HG03108 (cell line): Measurements from ENCODE around the gene STEAP3.

ENCODE experiments used
- ATAC-seq: cut with Tn5 transposase; IDR thresholded peaks from one replicate; pipeline ENCODE4 v1.9.1; 2021; ENCODE audit warnings: moderate library complexity; ENCODE audit not compliant: unreplicated experiment

Gene STEAP3

DNA sequence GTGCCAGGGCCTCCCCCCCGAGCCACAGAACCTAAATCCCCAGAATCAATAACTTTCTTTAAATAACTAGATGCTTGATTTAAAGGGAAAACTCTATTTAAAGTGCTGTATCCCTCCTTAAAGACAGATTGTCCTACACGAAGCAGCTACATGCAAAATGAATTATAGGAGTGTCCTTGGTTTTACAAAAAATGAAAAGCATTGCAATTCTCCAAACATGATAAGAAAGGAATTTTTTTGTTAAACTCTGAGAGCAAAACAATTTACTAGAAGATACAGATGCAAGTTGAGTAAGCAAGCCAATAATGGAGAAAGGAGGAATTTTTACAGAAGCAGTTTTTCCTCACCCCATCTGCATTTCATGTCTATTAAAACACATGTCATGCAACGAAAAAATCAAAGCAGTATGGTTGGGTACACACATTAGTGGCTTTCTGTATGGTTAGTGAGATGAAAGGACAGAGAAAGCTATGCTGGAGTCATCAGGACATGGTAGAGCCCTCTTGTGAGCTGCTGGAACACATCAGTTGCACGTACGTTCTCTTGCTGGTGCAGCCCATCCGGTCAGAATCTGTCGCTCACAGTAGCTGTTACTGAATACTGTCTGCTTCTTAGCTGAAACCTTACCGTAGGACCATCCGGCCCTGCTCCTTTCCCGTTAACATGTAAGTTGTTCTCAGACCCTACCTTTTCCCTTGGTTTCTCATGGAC, 25.9 kb upstream of the STEAP3 start:
- no peak for ATAC-seq

DNA sequence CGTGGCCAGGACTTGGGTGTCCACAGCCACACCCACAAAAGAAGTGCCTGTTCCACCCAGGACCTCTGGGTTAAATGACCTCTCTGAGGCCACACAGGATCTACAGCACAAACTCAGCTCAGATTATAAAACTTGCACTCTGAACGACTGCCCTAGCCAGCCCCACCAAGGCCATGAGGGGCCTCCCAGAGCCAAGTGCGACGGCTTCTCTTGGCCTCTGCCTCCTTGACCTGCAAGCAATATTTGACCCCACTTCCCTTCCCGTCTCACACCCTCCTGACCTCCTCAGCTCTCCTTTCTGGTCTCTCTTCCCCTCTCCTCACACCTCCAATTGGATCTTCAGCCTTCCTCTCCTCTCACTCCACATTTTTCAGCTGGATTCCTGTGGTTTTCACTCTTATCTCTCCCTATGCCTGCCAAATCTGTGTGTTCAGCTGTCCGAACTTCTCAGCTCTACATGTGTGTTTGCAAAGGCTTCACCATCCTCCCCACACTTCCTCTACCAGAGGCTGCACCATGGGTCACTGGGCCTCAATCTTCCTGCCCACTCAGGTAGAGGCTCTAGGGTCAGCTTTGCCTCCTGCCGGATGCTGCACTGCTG, 25.3 kb upstream of the STEAP3 start:
- no peak for ATAC-seq

DNA sequence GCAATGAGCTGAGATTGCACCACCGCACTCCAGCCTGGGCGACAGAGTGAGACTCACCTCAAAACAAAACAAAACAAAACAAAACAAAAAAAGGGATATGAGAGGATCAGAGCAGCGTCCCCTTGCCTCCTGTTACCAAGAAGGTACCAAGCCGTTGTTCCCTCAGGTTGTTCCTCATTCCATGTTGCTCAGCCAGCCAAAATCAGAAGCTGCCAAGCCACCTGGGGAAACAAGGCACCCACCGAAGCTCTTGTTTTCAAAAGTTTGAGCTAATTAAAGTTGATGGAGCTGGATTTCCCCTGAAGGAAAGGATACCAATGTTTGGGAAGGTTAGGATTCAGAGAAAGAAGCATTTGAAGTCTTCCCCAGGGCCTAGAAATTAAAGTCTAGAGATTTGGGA, 21.8 kb upstream of the STEAP3 start:
- ATAC-seq: no peak

DNA sequence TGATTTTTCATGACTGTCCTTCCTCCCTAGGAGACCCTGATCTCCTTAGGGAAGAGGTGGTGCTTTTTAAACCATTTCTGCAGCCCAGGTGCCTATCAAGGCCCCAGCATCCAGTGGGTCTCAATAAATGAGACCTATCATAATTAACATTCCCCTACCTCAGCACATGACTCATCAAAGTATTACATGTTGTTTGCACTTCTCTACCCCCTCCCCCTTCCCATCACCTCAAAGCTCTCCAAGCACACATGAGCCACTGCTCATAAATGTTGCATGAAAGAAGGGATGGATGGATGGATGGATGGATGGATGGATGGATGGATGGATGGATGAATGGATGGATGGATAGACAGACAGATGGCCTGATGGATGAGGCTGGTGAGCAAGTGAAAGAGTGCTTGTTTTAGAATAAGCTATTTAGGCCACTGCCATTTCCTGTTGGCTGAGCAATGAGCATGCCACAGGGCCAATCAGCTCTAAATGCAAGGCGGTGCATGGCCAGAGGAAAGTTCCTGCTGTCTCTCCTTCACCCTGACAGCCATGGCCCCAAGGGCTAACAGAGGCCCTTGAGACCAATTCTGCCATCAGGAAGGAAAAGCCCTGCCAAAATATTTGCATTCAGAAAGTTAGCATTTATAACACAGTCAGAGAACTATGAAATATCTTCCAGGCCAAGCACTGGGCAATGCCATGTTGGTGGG, 20.9 kb upstream of the STEAP3 start:
- no peak for ATAC-seq

DNA sequence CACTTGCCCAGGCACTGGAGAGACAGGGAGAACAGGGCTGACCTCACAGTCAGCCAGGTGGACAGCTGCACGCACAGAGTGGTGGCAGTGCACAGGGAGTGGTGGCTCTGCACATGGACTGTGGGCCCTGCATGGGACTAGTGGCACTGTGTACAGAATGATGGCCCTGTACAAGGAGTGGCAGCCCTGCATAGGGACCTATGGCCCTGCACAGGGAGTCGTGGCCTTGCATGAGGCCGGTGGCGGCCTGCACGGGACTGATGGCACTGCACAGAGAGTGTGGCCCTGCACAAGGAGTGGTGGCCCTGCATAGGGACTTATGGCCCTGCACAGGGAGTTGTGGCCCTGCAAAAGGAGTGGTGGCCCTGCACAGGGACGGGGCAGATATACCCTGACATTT, 19.1 kb upstream of the STEAP3 start:
- no peak for ATAC-seq

DNA sequence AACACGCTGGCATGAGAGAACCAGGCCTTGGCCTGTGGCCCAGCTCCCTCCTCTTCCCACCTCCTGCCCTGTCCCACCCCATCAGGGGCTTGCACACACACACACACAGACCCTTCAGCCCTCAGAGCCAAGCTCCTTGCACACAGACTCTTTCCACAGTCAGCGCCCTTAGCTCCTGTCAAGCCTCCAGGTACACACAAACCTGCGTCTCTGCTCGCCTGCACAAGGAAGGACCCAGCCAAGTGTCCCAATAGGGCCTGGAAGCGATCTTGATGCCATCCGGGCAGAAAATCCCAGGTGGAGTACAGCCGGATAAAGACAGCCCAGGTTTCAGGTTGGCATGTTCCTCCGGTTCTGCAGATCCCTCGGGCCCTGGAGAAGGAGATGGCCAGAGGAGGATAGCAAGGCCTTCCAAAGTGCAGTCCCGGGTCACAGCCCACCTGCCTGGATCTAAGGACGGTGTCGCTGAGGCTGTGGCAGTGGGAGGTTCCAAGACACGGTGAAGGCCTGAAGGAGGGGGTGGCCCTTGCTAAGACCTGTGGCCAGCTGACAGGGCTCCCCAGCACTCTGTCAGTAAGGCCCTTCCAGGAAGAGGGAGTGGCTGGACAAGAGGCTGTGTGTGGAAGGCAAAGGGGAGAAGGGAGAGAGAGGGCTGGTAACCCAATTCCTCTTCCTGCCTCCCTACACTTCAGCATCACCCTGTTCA, 18.5 kb upstream of the STEAP3 start:
- ATAC-seq: no peak

DNA sequence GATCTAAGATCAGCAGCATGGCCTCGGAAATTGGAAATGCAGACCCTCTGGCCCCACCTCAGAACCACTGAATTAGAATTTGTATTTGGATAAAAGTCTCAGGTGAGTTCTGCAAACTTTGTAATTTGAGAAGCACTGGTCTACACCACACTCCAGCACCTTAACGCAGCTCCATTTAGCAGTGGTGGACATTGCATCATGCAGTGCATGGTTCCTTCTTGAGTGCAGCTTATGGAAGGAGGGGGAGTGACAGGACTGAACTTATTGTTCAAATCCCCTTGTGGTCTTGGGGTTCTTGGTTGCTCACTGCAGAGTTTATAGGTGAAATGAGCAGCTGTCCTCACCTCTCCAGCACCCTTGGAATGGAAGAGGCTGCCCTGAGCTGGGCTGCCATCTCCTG, 17.4 kb upstream of the STEAP3 start:
- ATAC-seq: no peak

DNA sequence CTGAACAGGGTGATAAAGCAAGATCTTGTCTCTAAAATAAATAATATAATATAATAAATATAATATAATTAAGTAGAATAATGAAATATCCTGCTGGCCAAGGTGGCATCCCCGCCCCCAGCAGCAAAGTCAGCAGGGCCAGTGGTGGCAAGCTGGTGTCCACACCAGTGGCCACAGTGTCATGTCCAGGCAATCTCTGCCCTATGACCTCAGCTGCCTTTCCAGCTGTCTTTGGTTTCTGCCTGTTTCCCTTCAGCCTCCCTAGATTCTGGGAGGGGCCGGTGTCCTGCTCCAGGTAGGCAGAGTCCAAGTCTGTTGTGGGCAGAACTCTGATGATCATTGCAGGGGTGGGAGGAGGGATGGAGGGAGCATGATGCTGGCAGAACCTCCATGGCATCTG, 16.2 kb upstream of the STEAP3 start:
- ATAC-seq: no peak

DNA sequence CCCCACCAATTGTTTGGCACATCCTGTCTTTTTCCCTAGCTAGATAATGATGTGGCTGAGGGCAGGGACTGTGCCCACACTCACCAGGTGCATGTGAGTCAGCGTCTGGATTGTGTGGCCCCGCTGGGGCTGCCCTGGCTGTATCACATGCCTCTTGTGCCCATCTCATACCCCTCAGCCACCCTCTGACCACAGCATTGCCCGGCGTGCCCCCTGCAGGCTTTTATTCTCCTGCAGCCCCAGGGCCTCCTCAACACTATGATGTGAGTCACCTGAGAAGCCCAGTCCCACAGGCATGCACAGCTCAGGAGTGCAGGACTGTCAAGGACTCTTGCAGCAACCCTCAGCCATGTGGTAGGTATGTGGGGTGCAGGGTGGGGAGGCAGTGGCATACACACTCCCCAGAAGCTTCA, 14.8 kb upstream of the STEAP3 start:
- ATAC-seq: no peak

DNA sequence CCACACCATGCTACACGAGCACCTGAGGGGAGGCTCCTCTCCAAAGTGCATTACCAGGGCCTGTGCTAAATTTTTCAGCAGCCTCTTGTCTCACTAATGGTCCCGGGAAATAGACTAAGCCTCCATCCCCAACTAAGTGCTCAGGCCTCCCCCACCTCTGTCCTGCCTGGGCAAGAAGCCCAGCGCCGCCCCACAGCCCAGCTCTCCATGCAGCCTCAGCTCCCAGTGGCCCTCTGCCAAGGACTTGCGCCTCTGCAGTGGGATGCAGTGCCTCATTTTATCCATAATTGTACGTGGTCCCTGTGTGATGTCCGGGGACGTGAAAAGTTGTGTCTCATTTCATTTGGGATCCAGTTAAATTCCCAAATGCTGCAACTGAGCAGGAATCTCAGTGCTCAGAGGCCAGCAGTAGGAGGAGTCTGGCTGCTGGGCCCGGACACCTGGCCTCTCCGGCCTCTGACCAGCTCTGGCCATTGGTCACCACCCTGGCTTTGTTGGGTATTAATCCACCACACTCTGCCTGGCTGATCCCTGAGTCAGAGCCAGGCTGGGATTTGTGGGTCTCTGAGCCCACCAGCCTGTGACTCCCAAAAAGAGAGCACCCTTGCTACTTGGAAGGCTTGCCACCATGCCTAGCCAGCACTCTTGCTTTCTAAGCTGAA, 11.4 kb upstream of the STEAP3 start:
- ATAC-seq: no peak

DNA sequence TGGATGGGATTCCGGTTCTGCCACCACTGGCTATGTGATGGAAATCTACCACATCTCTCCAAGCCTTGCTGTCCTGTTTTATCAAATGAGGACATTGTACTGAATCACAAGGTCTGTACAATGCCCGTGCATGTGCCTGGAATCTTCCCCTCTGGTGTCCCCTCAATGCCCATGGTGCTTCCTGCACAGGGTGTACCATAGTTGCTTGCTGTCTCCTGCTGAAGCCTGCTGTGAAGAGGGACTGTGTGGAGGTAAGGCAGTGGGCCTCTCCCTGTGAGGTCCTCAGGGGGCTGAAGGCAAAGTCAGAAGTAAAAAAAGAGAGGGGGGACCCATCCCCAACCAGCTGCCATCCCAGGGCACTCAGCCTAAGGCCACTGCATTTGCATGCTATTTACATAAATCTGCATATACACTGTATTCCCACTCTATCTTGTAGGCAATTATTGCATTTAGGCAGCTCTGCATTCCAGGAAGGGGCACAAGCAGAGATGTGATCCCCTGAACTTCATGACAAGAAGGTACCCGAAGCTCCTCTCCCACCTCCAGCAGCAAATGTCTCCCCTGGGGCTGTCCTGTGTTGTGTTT, 9.1 kb upstream of the STEAP3 start:
- ATAC-seq: no peak

DNA sequence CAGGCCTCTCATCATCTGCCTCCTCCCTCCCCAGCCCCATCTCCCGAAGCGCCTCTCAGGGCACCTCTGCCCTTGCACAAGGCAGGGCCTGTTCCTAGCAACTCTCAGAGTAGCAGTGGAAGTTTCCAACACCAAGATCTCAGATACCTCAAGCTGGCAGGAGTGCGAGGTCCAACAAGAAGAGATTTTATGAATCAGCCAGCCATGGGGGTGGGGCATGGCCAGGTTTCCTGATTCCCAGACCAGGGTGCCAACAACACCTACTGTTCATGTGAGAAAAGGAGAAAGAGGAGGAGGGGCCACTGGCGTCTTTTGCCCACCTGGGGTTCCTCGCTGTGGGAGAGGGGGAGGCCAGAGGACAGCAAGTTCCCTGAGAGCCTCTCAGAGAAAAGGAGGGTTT, 6.6 kb upstream of the STEAP3 start:
- no peak for ATAC-seq

DNA sequence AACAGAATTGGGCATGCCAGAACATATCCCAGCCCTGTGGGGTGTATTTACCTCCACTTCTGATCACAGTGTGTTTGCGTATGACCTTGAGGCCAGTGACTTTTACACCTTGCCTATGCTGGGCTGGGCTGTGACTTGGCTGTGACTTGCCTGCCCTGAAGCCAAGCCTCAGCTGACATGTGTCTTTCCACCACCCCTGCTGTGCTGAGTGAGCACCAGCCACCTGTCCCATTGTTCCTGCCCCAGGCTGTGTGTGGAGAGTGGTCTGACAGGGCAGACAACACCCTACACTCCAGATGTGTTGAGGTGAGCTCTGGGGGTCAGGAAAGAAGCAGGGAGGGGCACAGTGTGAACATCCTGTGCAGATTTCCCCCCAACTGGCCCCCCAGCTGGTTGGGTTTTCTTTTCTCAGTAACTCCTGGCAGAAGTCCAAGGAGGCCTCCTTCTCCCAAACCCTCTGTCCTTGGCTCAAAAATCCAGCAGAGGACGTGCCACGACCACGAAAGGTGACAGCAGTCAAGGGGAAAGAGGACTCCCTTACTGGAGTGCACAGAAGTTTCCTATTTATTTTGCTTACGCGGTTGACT, 5.1 kb upstream of the STEAP3 start:
- no peak for ATAC-seq

DNA sequence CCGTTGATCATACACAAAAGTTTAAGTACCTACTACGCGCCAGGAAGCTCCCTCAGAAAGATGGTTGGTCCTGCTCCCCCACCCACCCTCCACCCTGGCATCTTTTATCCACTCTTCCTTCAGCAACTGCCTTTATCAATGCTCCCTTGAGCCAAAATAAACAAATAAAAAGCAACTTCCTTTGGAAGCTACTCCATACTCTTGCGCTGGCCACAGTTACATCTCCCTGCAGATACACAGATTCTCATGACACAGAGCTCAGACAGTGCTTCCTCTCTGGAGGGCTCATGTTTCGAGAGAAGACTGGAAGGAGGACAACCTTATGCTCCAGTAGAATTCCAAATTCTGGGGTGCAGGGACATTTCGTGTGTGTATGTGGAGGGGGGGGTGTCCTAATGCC, 3.8 kb upstream of the STEAP3 start:
- no peak for ATAC-seq

DNA sequence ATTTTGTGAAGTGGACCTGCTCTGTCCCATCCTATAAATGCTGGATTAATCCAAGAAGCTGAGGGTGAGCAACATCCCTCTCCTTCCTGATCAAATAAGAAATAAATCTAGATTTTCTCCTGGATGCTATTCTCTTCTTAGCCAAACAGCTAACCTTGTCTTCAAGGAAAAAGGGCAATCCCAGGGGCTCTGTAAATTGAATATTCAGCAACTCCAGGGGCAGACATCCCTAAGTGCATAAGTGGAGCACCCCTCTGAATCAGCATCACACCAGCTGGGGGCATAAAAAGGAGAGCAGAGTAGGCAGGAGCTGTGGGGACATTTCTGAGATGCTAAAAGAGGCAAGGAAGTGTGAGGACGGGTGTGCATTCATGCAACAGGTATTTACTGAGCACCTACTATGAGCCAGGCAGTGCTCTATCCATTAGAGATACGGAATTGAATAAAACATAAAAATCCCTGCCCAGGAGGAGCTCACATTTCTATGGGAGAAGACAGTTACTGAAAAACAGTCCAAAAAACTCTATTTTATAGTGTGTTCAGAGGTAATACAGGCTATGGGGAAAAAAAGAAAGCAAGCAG, 2.8 kb upstream of the STEAP3 start:
- ATAC-seq: no peak

DNA sequence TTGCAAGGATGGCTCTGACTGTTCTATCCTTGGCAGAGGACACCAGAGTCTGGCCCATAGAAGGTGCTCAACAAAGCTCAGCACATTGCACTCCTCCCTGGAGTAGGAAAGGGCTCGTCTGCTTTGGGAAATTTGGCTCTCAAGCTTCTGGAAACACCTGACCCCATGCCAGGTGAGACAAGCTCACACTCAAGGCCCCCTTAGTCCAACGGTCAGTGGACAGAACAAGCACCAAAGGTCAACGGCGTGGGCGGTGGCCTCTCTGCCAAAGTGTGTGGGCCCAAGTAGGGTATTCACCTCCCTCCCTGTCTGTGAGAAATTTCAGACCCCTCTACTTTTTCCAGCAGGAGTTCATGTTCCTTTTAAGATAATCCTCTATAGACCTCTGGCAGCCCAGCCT, 2.0 kb upstream of the STEAP3 start:
- no peak for ATAC-seq

DNA sequence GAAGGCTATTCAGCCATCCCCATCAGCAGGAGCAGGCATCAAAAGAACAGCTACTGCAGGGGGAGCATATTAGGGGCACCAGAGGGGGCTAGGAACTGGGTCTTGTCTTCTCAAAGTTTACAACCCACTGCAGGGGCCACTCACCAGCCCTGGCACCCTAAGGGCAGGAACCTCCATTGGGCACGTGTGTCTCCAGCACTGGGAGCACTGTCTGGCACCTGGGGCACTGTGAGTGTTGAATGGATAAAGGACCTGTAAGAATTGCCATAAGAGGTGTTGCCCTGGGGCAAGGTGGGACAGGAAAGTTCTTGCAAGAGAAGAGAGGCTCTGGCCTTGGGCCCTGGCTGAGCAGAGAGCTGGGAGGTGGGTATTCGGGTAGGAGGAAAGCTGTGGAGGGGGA, 1.4 kb upstream of the STEAP3 start:
- no peak for ATAC-seq

DNA sequence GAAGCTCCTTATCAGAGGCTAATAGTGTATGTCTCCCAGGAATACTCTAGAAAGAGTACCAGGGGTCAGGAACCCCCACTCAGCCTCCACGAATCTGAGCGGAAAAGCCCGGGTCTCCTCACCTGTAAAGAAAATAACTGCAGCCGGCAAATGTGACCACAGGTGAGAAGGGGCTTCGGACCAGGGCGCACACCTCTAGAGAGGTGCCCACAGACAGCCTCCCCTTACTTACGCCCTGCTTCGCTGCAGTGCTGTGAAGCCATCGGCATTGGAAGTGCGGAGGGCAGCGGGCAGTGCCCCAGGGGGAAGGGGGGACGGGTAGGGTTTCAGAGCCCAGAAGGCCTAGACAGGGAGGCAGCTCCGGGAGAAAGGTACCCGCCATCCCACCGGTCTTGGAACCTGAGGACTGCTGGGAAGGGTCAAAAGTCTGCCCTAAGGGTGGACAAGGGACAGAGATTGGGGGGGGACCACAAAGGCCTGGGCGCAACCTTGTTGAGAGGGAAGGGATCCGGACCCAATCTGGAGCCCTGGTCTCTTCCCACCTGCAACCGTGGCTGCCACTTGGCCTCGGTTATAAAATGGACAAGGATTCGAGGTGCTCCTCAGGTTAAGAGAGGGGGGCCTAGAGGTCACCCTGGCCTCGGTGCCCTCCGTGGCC, 642 bp upstream of the STEAP3 start:
- no peak for ATAC-seq

DNA sequence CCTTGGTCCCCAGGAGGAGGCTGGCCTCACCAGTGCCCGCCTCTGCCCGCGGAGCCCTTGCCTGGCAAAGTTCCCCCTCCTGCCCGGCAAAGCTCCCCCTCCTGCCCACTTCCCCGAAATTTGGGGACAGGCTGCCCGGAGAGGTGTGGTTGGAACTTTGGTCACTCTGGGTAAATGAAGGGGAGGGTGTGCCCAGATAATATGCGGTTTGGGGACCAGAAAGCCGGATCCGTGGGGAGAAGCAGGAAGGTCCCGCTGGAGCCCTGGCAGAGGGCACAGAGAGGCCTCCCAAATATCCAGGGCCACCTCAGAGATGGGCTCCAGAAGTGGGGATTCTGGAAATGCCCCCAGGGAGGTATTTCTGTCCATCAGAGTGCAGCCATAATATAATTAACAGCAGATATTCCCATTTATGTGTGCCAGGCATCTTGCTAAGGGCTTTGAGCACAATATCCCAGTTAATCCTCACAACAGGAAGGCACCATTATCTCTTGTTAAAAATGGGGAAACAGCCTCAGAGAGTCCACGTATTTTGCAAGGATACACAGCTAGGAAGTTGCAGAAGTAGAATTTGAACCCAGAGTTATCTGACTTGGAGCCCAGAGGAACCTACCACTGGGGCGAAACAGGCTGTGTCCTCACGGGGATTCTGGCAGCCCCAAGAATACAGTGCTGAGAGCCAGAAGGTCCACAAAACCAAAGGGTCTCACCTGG, 914 bp downstream of the STEAP3 start:
- ATAC-seq: no peak
